A172 (cell line): ENCODE data around the gene COL13A1. TPM values are rescaled to one million over a fixed set of nuclear protein-coding genes. Genes with fewer than 3 reads are reported as not detected.

ENCODE experiments used
- DNase-seq: peaks from one replicate; pipeline ENCODE4 v3.0.0-alpha.2; 2015; ENCODE audit warnings: low spot score
- total RNA-seq: library from RNA; depleted of rRNA; stranded (reverse); fragments of >200 nt; shearing (Covaris generic); gene quantifications from 2 replicates; pipeline ENCODE4 v1.2.3, GENCODE V29; 2014

Gene COL13A1
- total RNA-seq, 1 experiment from 2014 or later = 0.86 TPM

DNA sequence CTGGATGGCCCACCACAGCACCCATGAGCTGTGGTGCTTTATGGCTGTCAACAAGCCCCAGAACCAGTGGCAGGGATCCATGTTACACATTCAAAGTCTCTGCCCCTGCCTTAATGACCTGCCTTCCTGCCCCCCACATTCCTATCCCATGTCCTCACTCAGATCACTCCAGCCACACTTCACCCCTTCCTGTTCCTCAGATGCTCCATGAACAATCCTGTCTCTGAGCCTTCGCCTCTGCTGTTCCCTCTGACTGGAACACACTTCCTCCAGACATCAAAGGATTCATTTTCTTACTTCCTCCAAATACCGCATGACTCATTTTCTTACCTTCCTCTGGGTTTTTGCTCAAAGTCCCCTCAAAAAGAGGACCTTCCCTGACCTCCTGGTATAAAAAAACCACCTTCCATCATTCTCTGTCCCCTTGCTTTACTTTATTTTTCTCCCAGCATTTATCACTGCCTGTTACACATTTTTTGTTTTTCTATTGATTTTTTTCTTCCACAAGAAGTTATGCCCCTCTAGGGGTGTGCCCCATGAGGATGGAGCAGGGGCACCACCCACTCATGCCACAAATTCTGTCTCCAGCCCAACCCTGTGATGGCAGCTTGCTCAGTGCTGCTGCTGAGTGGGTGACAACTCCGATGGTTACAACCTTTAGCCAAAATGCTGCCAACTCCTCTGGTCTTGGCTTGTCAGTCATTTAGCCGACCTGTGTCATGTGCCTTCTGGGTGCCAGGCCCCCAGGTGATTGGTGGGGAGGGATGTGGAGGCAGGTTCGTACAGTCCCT is 18.2 kb downstream of the COL13A1 start:
- peak; percentile 73 for DNase-seq

- DNase-seq = no peak
These were observed 19.1 kb downstream of the COL13A1 start for GRCh38 chr10:69820817-69821216.

DNA sequence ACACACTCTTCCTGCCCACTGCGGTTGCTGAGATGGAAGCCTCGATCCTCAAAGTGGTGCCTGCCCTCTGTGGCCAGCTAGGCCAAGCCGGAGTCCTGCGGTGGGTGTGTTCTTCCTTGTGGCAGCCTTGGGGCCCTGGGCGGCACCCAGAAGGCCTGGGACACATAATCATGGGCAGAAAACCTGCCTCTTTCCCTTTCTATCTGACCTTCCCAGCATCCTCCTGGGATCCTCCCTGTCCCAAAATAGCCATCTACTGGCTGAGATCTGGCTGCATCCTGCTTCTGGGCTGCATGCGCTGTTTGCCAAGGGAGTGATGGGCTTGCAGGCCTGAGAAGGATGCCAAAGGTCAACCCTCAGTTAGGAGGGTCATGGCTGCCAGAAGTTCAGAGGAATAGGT is 23.9 kb downstream of the COL13A1 start:
- no peak for DNase-seq

DNA sequence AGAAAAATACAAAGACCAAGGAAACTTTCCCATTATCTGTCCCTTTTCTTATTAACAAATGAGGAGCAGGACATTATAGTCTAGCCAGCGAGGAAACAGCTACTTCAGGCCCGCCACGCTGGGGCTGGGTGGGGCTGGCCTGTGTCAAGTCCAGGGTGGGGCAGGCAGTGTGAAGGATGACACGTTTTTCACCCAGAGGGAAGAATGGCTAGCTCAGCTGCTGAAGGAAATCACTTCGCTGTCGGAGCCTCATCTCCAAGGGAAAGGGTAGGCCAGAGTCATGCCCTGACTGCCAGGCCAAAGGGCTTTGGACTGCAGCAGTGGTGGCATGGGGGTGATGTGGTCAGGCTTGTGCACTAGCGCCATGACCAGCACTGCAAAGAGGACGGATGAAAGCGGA is 24.4 kb downstream of the COL13A1 start:
- no peak for DNase-seq

DNA sequence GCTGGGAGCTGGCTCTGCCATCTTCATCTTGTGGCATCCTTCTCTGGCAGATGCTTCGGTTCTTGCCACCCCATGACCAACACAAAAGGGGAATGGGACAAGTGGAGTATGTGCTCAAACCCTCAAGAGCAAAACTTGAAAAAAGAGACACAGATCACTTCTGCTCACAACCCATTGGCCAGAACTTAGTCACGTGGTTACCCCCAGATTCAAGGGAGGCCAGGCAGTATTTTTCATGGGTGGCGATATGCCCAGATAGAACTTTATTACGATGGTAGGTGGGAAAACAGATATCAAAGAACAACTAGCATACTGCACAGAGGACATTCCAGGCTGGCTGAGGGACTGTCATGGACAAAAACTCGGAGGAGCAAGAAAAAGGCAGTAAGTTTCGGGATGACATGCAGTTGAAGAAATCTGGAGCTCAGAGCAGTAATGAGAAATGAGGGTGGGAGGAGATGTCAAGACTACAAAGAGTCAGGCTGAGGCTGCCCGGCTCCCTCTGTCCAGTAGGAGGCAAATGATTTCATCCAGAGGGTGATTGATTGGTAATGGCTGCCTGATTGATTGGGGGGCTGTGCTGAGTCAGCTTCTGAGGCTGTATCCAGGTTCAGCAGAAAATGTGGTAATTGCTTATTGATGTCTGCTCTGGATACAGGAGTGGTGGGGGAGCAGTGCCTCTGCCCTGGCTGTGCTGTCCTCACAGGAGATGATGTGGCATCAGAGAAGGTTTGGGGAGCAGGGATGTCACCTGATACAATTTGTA is 25.3 kb downstream of the COL13A1 start:
- no peak for DNase-seq

DNA sequence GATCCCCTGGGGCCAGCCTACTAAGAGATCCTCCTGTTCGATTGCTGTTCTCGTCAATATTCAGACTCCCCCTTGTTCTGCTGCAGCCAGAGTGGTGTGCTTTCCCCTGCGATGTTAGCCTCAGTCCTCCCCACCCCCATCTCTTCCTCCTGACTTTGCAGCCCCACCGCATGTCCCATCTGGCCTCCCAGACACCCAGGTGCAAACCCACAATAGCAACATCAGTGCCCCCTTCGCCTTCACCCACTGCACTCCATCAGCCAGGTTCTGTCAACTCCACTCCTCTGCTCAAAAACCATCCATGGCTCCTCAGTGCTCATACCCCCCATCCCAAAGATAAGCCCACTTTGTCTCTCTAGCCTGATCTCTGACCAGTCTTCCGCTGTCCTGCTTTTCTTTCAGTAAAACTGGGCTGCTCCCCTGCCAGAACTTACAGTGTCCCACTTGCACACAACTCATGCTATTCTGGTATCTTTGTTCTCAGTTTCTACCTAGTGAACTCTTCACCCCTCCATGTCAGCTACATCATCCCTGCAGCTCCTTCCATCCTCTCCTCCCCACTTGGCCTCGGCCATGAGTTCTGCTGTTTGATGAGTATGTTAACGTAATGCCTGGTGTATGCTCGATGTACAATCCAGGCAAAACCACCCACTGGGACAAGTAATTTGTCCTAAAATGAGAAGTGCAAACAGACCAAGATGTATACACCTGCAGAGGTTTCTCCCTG is 26.6 kb downstream of the COL13A1 start:
- DNase-seq = no peak

- no peak for DNase-seq
These were observed 28.1 kb downstream of the COL13A1 start for GRCh38 chr10:69829775-69830174.

- DNase-seq = peak; percentile 72
These were observed 29.6 kb downstream of the COL13A1 start for GRCh38 chr10:69831231-69831855.

- no peak for DNase-seq
These were observed 33.5 kb downstream of the COL13A1 start for GRCh38 chr10:69835233-69835632.

DNA sequence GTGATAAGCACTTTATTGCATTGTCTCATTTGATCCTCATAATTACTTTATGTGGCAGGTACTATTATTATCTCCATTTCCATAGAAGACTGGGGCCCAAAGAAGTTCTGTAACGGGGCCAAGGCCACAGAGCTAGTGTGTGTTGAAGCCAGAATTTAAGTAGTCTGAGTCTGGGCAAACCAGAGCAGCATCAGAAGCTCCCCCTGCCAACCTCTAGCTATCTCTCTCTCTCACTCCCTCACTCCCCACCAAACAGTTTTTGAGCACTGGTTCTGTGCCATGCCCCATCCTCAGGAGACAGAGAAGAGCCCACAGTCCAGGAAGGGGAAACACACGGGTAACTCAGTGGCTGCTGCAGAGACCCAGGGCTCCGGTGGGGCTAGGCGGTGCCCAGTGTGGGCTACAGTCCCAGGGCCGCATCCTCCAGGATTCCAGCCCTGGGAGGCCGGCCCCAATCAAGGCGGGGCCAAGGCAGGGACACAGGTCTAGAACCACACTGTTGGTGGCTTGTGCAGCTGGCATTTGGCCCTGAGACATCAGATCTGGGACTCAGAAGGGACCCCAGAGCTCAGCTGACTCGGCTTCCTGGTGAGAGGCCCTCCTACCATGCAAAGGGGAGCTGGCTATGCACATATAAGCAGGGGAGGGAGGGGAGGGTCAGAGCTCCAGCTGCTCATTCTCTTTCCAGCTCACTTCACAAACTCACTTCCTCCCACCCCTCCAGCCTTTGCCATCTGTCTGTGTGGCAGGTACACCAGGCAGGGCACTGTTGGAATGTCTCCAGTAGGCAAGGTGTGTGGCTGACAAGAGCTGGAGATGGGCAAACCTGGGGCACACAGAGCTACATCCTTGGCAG is 34.4 kb downstream of the COL13A1 start:
- DNase-seq = no peak

DNA sequence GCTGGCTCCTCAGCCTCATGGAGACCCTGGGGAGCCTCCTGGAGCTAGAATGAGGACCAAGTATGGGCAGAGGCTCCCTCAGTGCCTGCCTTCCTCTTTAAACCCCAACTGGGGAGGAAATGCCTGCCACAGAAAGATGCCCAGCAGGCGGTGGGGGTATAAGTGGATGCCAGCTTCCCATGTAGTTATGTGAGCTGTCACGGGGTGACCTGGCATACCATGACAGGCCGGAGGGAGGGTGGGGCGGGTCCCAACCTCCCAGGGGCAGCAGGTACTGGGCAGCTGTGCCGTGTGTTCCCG is 35.0 kb downstream of the COL13A1 start:
- no peak for DNase-seq

GRCh38 chr10:69837261-69837660 is 35.6 kb downstream of the COL13A1 start:
- DNase-seq = no peak

DNA sequence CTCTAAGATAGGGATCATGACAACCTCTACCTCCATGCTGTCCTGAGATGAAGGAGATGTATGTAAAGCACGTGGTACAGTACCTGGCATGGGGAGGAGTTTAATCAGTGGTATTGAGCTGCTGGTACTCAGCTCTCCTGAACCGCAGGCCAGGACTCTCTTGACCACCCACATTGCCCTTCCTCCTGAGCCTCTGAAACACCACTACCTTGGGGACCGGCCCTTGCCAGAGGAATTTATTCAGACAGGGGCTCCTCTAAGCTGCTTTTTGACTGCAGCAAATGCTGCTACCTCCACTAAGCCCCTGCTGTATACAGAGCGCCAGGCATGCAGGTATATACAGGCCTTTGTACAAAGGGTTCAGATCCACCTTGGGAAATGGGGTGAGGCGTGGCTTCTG is 36.7 kb downstream of the COL13A1 start:
- DNase-seq = no peak

DNA sequence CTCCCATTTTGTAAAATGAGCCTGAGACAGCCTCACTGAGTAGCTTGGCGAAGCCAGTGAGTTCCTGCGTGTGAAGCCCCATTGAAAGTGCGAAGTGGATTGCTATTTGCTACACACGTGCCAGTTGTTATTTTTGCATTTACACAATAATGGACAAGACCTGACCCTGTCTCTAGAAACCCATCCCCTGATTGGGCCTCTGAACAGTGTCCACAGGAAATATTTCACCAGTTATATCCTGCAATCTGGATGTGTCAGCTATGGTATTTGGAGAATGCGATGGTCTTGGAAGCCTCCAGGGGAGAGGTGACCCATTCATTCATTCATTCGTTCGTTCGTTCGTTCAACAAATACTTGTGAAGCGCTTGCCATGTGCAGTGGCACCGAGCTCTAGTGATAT is 37.1 kb downstream of the COL13A1 start:
- peak; percentile 59 for DNase-seq

GRCh38 chr10:69839696-69840345 is 38.1 kb downstream of the COL13A1 start:
- peak; percentile 81 for DNase-seq

DNA sequence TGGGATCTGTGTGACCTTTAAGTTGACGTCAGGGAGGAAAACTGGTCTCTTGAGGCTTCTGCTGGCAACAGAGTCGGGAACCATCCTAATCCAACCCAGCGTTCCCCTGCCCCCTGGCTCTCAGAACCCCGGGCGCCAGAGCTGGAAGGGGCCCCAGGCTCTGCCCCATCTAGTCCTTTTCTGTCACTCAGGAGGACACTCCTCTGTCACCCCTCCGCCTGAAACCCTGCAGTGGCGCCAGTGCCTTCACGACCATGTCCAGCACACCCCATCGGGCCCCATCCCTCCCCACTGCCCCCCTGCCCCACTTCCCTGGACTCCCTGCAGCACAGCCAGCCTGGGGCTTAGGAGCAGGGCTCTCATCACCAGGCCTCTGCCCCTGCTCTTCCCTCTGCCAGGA is 39.1 kb downstream of the COL13A1 start:
- DNase-seq = no peak

GRCh38 chr10:69842020-69842419 is 40.3 kb downstream of the COL13A1 start:
- DNase-seq = no peak

- no peak for DNase-seq
These were observed 41.2 kb downstream of the COL13A1 start for GRCh38 chr10:69842882-69843281.

DNA sequence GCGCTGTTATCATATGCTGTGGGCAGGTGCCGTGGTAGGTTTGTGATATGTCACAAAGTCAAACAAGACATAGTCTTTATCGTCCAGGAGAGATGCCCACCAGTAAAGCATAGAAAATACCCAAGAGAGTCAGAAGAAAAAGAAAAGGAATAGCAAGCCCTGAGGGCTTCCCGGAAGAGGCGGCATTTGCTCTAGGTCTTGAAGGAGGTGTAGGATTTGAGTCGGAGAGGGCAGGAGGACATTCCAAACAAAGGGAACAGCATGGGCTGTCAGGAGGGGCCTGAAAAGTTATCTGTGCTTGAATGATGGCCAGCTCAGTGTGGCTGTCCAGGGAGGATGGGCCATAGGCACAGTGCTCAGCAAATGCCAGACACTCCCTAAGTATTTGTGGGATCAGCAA is 42.2 kb downstream of the COL13A1 start:
- DNase-seq = no peak

GRCh38 chr10:69844698-69845097 is 43.0 kb downstream of the COL13A1 start:
- no peak for DNase-seq
